ENCODE results near the gene ANKRD11. TPM values are rescaled to one million over a fixed set of nuclear protein-coding genes. Genes with fewer than 3 reads are reported as not detected.
A peak's percentile ranks its signal among the peaks of the same experiment; 100 is the strongest.

ANKRD11 gene
- total RNA-seq, 4 donors from 2014 or later: 67.0 to 107 (median 88.9) TPM

DNA sequence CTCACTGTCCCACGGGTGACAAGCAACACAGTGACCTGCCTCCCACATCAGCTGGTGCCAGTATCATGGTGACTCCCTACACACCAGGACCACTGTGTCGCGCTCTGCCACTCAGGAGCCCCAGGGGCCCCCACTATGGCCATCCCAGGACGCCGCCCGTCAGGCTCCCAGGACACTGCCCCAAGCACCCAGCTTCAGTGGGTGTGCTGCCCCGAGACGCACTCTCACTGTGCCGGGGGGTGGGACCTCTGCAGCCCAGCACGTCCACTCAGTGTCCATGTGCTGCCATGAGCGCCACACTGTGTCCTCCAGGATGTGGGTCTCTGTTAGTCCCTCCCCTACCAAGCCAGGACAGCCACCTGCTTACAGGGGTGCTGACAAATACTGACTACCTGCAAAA lies 152.4 kb downstream of the ANKRD11 start:
- WGBS, 2 donors (ENCODE audit: low coverage in 1 of 2): no CpG with 5 or more reads among the region's 11 CpGs
- Histone ChIP-seq H3K36me3 (no peaks in the 10 kb centered on the region), H3K4me3 (no peak overlapping the region), H3K9me3 (no peaks in the 10 kb centered on the region), H3K27me3 (no peaks in the 10 kb centered on the region), H3K27ac (no peak overlapping the region), H3K4me1 (peaks cover 0 to 77% (median 26%) of the 10 kb centered on the region in 3 donors)
- no peak for ATAC-seq
- TF ChIP-seq POLR2A (IDR thresholded peaks at IDR 0.05) (no peak), POLR2AphosphoS5 (IDR thresholded peaks at IDR 0.05) (no peak)
- TF ChIP-seq, protein P1, sequence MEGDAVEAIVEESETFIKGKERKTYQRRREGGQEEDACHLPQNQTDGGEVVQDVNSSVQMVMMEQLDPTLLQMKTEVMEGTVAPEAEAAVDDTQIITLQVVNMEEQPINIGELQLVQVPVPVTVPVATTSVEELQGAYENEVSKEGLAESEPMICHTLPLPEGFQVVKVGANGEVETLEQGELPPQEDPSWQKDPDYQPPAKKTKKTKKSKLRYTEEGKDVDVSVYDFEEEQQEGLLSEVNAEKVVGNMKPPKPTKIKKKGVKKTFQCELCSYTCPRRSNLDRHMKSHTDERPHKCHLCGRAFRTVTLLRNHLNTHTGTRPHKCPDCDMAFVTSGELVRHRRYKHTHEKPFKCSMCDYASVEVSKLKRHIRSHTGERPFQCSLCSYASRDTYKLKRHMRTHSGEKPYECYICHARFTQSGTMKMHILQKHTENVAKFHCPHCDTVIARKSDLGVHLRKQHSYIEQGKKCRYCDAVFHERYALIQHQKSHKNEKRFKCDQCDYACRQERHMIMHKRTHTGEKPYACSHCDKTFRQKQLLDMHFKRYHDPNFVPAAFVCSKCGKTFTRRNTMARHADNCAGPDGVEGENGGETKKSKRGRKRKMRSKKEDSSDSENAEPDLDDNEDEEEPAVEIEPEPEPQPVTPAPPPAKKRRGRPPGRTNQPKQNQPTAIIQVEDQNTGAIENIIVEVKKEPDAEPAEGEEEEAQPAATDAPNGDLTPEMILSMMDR (IDR thresholded peaks at IDR 0.05): no peak

DNA sequence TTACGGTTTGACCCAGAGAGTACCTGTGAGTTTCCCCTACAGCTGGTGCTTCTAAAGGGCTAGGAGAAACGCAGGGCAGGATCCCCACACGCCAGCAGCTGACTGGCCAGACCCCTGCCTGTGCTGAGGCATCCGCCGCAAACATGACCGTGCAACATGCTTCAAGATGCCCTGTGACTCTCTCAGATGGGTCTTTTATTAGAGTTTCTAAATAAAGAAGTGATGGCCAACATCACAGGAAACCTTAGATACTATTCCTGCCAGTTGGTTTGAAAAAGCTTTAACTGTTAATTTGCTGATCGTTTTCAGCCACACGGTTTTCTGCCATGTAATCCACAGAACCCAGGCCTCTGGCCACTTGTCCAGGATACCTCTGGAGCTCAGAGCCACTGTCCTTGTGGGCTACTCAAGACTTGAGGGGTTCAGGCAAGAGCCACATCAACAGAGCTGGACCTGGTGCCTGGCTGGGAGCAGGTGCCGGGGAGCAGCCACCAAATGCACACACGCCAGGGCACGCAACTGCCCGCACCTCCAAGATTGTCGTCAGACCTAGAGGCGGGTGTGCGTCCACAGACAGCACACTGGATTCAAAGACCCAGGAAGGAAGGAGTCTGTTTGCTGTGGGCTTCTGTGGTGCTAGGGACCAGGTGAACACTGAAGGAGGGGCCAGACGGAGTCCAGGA lies 154.4 kb downstream of the ANKRD11 start:
- H3K27me3 ChIP-seq: no peaks in the 10 kb centered on the region
- no peak for ATAC-seq
- H3K9me3 ChIP-seq: no peaks in the 10 kb centered on the region
- H3K36me3 ChIP-seq: no peaks in the 10 kb centered on the region
- WGBS, 2 donors (ENCODE audit: low coverage in 1 of 2): 50 to 74% methylated on average over 2 to 6 of the region's 16 CpGs
- no peak overlapping the region for H3K4me3 ChIP-seq
- H3K27ac ChIP-seq: peak overlapping the region in 1 of 4 donors; percentile 51
- peaks cover 0 to 84% (median 34%) of the 10 kb centered on the region in 3 donors for H3K4me1 ChIP-seq
- TF ChIP-seq, protein P1 (IDR thresholded peaks at IDR 0.05): no peak
- no peak for TF ChIP-seq POLR2A (IDR thresholded peaks at IDR 0.05)
- no peak for TF ChIP-seq EP300 (IDR thresholded peaks at IDR 0.05)
- no peak for TF ChIP-seq POLR2AphosphoS5 (IDR thresholded peaks at IDR 0.05)

DNA sequence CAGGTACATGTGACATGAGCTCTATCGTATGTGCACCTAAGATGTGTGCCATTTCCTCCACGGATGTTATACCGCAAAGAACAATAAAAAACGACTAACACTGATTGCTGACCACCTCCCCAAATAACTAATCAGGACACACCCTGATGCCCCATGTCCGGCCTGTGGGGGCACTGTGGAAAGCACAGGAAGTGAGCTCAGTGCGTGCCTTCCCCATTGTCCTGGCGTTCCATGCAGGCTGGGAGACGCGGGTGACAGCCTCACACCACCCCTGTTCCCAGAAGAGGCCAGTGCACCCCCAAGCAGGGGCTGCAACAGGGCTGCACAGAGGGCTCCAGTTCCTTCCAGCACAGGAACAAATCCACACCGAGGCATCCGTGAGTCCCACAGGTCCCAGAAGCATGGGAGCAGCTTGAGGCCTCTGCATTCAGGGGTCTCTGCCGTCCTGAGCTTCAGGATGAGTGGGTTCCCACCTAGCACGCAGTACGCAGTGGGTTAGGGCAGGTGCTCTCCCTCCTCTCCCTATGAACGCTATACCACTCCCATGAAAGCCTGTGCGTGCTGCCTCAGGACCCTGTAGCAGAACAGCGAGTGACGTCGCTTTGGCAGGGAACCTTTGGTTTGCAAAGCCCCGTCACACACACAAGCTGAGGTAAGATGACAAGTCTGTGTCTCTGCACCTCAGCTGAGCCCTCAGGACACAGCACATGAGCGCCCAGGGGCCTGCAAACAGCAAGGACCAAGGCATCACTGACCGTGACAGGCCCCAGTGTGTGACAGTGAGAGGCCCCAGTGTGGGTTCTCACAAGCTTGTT lies 155.2 kb downstream of the ANKRD11 start:
- WGBS, 2 donors (ENCODE audit: low coverage in 1 of 2): no CpG with 5 or more reads among the region's 22 CpGs
- no peaks in the 10 kb centered on the region for H3K9me3 ChIP-seq
- H3K36me3 ChIP-seq: no peaks in the 10 kb centered on the region
- no peaks in the 10 kb centered on the region for H3K27me3 ChIP-seq
- TF ChIP-seq EP300 (IDR thresholded peaks at IDR 0.05) (no peak), POLR2A (IDR thresholded peaks at IDR 0.05) (no peak)
- TF ChIP-seq, protein P1 (IDR thresholded peaks at IDR 0.05): peak in 1 of 4 experiments; percentile 6
- H3K4me1 ChIP-seq: peaks cover 0 to 84% (median 34%) of the 10 kb centered on the region in 3 donors
- ATAC-seq: peak; percentile 13
- peak overlapping the region in 3 of 4 donors; percentile 43 to 51 (median 46) for H3K27ac ChIP-seq
- no peak overlapping the region for H3K4me3 ChIP-seq

DNA sequence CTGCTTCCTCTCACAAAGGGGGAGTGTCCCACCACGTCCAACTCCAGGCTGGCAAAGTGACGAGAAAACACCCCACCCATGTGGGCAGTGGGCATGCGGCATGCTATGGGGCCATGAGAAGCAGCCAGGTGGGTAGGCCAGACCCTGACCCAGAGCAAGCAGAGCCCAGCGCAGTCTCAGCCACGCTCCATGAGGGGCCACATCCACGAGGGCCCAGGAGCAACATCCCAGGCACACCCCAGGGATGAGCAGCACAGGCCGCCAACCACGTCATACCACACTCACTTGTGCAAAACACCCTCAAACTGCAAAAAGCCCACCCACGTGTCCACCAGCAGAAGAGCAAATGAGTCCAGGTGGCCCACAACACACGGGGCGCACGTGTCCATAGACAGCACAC lies 155.9 kb downstream of the ANKRD11 start:
- WGBS, 2 donors (ENCODE audit: low coverage in 1 of 2): 82% methylated on average over 2 of the region's 12 CpGs; no CpG with 5 or more reads in 1 of the 2 donors
- Histone ChIP-seq H3K4me1 (peaks cover 0 to 89% (median 38%) of the 10 kb centered on the region in 3 donors), H3K4me3 (no peak overlapping the region), H3K27me3 (no peaks in the 10 kb centered on the region), H3K36me3 (no peaks in the 10 kb centered on the region), H3K27ac (peak overlapping the region in 3 of 4 donors; percentile 43 to 51 (median 46)), H3K9me3 (no peaks in the 10 kb centered on the region)
- no peak for ATAC-seq
- TF ChIP-seq POLR2AphosphoS5 (IDR thresholded peaks at IDR 0.05): no peak
- TF ChIP-seq, protein P1 (IDR thresholded peaks at IDR 0.05): no peak
- no peak for TF ChIP-seq POLR2A (IDR thresholded peaks at IDR 0.05)
- no peak for TF ChIP-seq EP300 (IDR thresholded peaks at IDR 0.05)
